GM19023 (cell line): ENCODE data around the gene C12orf56.

Experiments used
- ATAC-seq: cut with Tn5 transposase; IDR thresholded peaks from one replicate; pipeline ENCODE4 v1.9.1; 2021; ENCODE audit warnings: mild to moderate bottlenecking, moderate library complexity; ENCODE audit not compliant: unreplicated experiment

The C12orf56 gene

GRCh38 chr12:64390275-64390851, at the start of gene C12orf56:
Gene C12orf56, minus strand, starts transcription at chr12:64390758. Its CDS starts 193 bp downstream, at chr12:64390565.
- ATAC-seq = no peak

GRCh38 chr12:64440100-64440499, 49.5 kb upstream of the C12orf56 start:
- no peak for ATAC-seq

DNA sequence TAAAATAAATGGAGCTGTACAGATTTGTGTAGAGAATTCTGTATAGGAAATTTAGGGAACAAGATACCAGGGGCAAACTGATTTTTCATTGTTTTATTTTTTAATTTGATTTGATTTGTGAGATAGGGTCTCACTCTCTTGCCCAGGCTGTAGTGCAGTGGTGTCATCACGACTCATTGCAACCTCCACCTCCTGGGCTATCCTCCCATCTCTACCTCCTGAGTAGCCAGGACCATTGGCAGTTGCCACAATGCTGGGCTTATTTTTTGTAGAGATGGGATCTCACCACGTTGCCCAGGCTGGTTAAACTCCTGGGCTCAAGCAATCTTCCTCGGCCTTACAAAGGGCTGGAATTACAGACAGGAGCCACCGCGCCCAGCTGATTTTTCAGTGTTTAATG, 43.4 kb upstream of the C12orf56 start:
- ATAC-seq = no peak

DNA sequence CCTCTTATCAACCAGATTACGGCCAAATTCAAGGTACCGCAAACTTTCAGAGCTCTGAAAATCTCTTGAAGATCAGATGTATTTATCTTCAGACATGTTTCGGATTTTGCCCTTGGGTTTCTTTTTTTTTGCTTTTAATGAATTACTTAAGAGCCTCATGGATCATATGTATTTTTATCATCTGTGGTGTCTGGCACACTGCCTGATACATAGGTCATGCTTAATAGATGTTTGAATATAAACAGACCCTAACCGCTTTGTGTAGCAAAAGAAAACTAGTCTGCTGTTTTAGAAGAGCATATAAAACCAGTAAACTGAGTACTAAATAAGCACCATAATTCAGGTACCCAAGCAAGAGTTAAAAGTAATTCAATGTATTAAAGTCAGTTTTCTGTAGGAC, 41.2 kb upstream of the C12orf56 start:
- no peak for ATAC-seq

DNA sequence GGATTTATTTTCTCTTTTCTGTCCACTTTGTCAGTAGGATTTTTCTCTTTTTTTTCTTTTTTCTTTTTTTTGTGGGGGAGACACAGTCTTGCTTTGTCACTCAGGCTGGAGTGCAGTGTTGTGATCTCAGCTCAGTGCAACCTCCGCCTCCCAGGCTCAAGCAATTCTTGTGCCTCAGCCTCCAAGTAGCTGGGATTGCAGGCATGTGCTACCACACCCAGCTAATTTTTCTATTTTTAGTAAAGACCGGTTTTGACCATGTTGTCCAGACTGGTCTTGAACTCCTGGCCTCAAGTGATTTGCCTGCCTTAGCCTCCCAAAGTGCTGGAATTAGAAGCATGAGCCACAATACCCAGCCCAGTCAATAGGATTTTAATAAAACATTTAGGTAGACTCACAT, 40.3 kb upstream of the C12orf56 start:
- no peak for ATAC-seq

DNA sequence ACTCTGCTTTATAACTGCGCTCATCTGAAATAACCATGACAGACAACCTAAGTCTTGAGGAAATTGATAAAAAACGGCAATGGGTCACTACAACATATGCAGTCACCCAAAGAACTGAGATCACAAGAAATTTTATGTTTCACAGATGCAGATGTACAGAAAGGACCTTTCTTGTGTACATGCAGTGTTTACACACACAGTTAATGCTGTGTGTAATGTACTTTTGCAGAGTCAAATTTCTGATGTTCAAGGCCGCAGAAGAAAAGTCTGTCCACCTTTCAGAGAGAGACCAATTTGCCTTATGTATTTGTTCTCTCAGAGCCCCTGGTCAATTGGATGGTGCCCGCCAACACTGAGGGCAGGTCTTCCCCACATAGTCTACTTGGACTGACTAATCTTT, 38.4 kb upstream of the C12orf56 start:
- no peak for ATAC-seq

DNA sequence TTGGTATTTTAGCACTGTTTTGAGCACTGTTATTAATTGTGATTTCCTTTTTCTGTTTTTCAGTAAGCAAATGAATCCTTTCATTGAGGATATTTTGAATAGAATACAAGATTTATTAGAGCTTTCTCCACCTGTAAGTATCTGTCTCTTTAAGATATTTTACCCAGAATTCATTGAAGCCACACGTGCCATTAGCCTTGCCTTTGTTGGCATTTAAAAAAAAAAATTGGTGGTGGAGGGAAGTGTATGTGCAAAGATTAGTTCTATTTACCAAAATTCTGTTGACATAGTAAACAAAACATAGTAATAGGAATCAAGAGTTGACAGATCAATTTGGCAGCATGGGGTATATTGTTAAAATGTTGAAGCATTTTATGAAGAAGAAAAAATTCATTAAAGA, 37.4 kb upstream of the C12orf56 start:
- ATAC-seq = no peak

GRCh38 chr12:64419696-64420095, 29.1 kb upstream of the C12orf56 start:
- no peak for ATAC-seq

DNA sequence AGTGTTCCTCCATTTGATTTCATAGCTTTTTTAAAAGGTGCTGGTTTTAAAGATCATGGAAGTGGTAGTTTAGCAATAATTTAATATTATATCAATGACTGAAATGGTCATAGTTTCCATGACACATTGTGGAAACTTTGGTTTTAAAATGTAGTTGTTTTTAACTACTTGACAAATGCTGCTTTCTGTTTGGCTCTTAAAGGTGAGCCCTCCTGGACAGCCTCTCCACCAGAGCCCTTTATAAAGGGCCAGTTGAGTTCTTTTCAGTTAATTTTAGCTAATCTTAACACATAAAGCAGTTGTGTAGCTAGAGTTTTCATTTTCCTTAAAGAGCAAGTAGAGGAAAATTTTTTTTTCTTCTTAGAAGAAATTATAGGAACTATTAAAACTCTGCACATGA, 27.7 kb upstream of the C12orf56 start:
- ATAC-seq = no peak

GRCh38 chr12:64413884-64414283, 23.3 kb upstream of the C12orf56 start:
- no peak for ATAC-seq

GRCh38 chr12:64412459-64412858, 21.9 kb upstream of the C12orf56 start:
- ATAC-seq = no peak

GRCh38 chr12:64411427-64411826, 20.9 kb upstream of the C12orf56 start:
- ATAC-seq = no peak

- ATAC-seq = no peak
These were observed 17.0 kb upstream of the C12orf56 start for GRCh38 chr12:64407342-64408223.

DNA sequence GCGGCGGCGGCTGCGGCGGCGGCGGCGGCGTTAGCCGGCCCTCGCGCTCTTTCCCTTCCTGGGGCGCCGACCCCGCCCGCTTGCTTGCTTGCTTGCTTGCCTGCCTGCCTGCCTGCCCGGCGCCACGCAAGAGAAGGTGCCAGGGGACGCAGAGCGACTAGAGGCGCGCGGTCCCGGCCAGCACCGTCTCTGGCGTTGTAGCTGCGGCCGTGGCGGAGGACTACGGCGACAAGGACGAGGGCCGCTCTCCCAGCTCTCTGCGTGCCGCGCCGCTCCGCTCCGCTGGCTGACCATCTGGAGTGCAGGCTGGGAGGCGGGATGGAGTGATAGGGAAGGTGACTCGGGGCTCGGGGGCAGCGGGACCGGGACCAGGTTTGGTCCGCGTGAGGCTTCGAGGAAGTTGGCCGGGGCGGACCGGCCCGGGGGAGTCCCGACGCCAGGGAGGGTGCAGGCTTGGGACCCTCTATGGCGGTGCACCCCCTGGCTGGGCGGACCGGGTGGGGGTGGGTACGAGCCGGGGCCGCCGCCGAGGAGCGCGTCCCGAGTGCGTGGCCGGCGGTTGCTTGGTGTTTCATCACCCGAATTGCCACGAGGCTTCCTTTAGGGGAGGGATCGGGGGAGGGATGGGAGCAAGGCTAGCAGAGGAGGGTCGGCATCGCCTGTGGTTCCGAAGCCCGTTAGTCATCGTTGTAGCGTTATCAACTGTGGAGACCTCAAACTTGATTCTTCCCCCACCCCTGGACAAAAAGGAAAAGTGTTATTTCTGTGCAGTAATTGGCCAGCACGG, 14.1 kb upstream of the C12orf56 start:
- ATAC-seq = peak; percentile 56

DNA sequence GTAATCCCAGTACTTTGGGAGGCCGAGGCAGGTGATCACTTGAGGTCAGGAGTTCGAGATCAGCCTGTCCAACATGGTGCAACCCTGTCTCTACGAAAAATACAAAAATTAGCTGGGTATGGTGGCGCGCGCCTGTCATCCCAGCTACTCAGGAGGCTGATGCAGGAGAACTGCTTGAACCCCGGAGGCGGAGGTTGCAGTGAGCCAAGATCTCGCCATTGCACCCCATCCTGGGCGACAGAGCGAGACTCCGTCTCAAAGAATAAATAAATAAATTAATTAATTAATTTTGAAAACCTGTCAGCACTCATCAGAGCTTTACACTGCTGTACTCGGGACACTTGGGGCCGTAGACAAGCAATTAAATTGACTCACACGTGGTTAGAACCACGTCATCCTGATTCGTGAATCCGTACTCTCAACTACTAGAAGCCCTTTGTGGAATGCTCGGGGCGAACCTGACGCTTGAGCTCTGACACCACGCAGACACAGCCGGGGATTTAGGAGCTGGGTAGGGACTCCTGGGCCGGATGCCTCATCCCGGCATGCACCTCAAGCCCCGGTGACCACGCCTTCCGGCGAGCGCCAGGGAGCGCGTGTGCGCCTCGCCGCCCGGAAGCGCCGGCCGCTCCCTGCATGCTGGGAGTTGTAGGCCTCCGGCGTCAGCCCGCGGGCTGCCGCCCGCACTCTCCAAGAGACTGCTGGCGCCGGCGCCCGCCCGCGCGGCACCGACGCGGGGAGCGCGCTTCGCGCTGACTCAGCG, 13.3 kb upstream of the C12orf56 start, which contains the start of gene XPOT:
TSS of gene XPOT (plus strand) at position 686 of the 763 bp plus-strand sequence. CDS start 5,644 bp downstream, outside the sequence.
- peak; percentile 95 for ATAC-seq

GRCh38 chr12:64402181-64402580, 11.6 kb upstream of the C12orf56 start:
- no peak for ATAC-seq

GRCh38 chr12:64400041-64400440, 9.5 kb upstream of the C12orf56 start:
- ATAC-seq = no peak

DNA sequence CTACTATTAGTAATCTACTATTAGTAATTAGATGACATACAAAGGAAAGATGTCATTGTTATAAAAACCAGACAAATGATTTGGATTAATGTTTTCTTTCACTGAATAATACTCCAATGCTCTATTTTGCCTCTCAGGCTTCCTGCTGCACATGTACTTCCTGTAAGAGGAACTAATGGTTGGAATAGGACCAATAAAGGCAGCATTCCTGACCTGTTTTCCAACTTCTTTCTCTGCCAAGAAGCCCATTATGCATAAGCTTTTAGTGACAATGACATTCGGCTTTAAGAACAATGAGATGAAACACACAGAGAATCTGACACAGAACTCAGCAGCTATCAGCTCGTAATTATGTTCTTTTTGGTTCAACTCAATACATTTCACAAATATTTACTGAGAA, 5.2 kb upstream of the C12orf56 start:
- ATAC-seq = no peak

- ATAC-seq = no peak
These were observed 1.7 kb upstream of the C12orf56 start for GRCh38 chr12:64392221-64392620.

GRCh38 chr12:64389154-64389553, 1.4 kb downstream of the C12orf56 start:
- ATAC-seq = no peak
